Left forelimb (tissue), 1 donor: Measurements from ENCODE around the gene PIGW.
A peak's percentile ranks its signal among the peaks of the same experiment; 100 is the strongest.
"Not testable (repeated sequence)": the region's sequence is repeated elsewhere in the genome, so short reads cannot be mapped to it uniquely, and the experiment has no call there.

Experiments
- DNase-seq: peaks from one replicate; pipeline ENCODE4 v3.0.0-alpha.2; 2018; ENCODE audit warnings: low spot score

Gene PIGW

GRCh38 chr17:36534840-36535668 is at the start of gene PIGW, which contains the start of gene MYO19:
Gene PIGW (plus strand): TSS chr17:36534987. CDS start chr17:36537102, 2,115 bp downstream.
Gene MYO19 (minus strand): TSS chr17:36534868. CDS start chr17:36532538, 2,330 bp downstream.
- peak; percentile 93 for DNase-seq

GRCh38 chr17:36485027-36485426 is 49.8 kb upstream of the PIGW start:
- no peak for DNase-seq

- peak; percentile 41 for DNase-seq
These were observed 49.0 kb upstream of the PIGW start for GRCh38 chr17:36485805-36486203.

GRCh38 chr17:36486204-36487194 is 48.3 kb upstream of the PIGW start, which contains the start of gene ZNHIT3:
Gene ZNHIT3 (plus strand): TSS chr17:36486681. CDS start chr17:36486700, 19 bp downstream.
- DNase-seq, result peak; percentile 94

GRCh38 chr17:36493956-36494355 is 40.8 kb upstream of the PIGW start:
- no peak for DNase-seq

GRCh38 chr17:36494674-36495073 is 40.1 kb upstream of the PIGW start:
- DNase-seq, result no peak

- DNase-seq, result no peak
These were observed 39.7 kb upstream of the PIGW start for GRCh38 chr17:36495076-36495578.

GRCh38 chr17:36496018-36496789 is 38.6 kb upstream of the PIGW start:
- no peak for DNase-seq

- no peak for DNase-seq
These were observed 36.6 kb upstream of the PIGW start for GRCh38 chr17:36498155-36498554.

GRCh38 chr17:36498560-36499300 is 36.1 kb upstream of the PIGW start:
- no peak for DNase-seq

GRCh38 chr17:36500745-36501225 is 34.0 kb upstream of the PIGW start:
- no peak for DNase-seq

GRCh38 chr17:36501351-36501750 is 33.4 kb upstream of the PIGW start:
- no peak for DNase-seq

GRCh38 chr17:36501963-36502362 is 32.8 kb upstream of the PIGW start:
- DNase-seq, result no peak

GRCh38 chr17:36503456-36504155 is 31.2 kb upstream of the PIGW start:
- DNase-seq, result no peak

- no peak for DNase-seq
These were observed 30.6 kb upstream of the PIGW start for GRCh38 chr17:36504156-36504545.

- no peak for DNase-seq
These were observed 29.6 kb upstream of the PIGW start for GRCh38 chr17:36505171-36505570.

GRCh38 chr17:36506249-36506826 is 28.4 kb upstream of the PIGW start:
- DNase-seq, result no peak

- DNase-seq, result no peak
These were observed 28.0 kb upstream of the PIGW start for GRCh38 chr17:36506831-36507230.

- no peak for DNase-seq
These were observed 27.5 kb upstream of the PIGW start for GRCh38 chr17:36507266-36507665.

- not testable (repeated sequence) for DNase-seq
These were observed 26.3 kb upstream of the PIGW start for GRCh38 chr17:36508439-36508838.
